OCI-LY7 (cell line): Measurements from ENCODE around the gene AXL. TPM values are rescaled to one million over a fixed set of nuclear protein-coding genes. Genes with fewer than 3 reads are reported as not detected.

Experiments
- BruUV-seq: library from RNA; stranded (reverse); fragments of 400-500 nt; replicated peaks from 2 replicates; lab custom pipeline; 2021; lab: Mats Ljungman, UMichigan
- CTCF ChIA-PET: fragments of 300-600 bp; sonication (Branson Sonifier 250); formaldehyde crosslinking; loops from one replicate; lab custom pipeline; 2022; ENCODE audit warnings: antibody characterized with exemption; ENCODE audit not compliant: unreplicated experiment; lab: Charles Lee
- POLR2A ChIA-PET: fragments of 300-600 bp; sonication (Branson Sonifier 250); formaldehyde crosslinking; loops from one replicate; lab custom pipeline; 2022; ENCODE audit warnings: antibody characterized with exemption; lab: Charles Lee
- DNase-seq: peaks from one replicate; pipeline ENCODE4 v3.0.0-alpha.2; 2015; ENCODE audit warnings: low spot score
- H2AFZ ChIP-seq: fragments of 200-600 bp; sonication (generic), shearing (Covaris generic); 2 replicates; pipeline ENCODE4 v1.6.1; 2014; ENCODE audit warnings: mild to moderate bottlenecking, antibody characterized with exemption, low read length, moderate library complexity
- H3K27ac ChIP-seq: fragments of 200-600 bp; sonication (generic); 2 replicates; pipeline ENCODE4 v1.5.1; 2014; ENCODE audit warnings: mixed run types, low read depth, mild to moderate bottlenecking, moderate library complexity, low read length, inconsistent platforms; ENCODE audit not compliant: poor library complexity, severe bottlenecking
- H3K36me3 ChIP-seq: fragments of 200-600 bp; sonication (generic); 2 replicates; pipeline ENCODE4 v1.6.1; 2014; ENCODE audit warnings: mild to moderate bottlenecking, antibody characterized with exemption, low read length, moderate library complexity, mixed read lengths; ENCODE audit not compliant: insufficient read depth
- H3K4me1 ChIP-seq: fragments of 200-600 bp; sonication (generic); 2 replicates; pipeline ENCODE4 v1.5.1; 2014; ENCODE audit warnings: mild to moderate bottlenecking, low read length; ENCODE audit not compliant: insufficient read depth, poor library complexity, severe bottlenecking
- H3K4me2 ChIP-seq: fragments of 200-600 bp; sonication (generic); 2 replicates; pipeline ENCODE4 v1.6.1; 2014; ENCODE audit warnings: mild to moderate bottlenecking, low read length
- H3K4me3 ChIP-seq: fragments of 200-600 bp; sonication (generic); 2 replicates; pipeline ENCODE4 v1.5.1; 2014; ENCODE audit warnings: mild to moderate bottlenecking, low read depth, low read length; ENCODE audit not compliant: poor library complexity, severe bottlenecking
- H3K79me2 ChIP-seq: fragments of 200-600 bp; sonication (generic); 2 replicates; pipeline ENCODE4 v1.6.1; 2016; ENCODE audit warnings: low read depth, mild to moderate bottlenecking, low read length, moderate library complexity, mixed read lengths; ENCODE audit not compliant: insufficient read depth
- H3K9me2 ChIP-seq: fragments of 200-600 bp; sonication (generic); 2 replicates; pipeline ENCODE4 v1.6.1; 2016; ENCODE audit warnings: mild to moderate bottlenecking, low read length, mixed read lengths; ENCODE audit not compliant: insufficient read depth
- H3K9me3 ChIP-seq: fragments of 200-600 bp; sonication (generic); 2 replicates; pipeline ENCODE4 v1.6.1; 2014; ENCODE audit warnings: mild to moderate bottlenecking, mixed run types, low read length, mixed read lengths
- H4K20me1 ChIP-seq: fragments of 200-600 bp; sonication (generic); 2 replicates; pipeline ENCODE4 v1.6.1; 2014; ENCODE audit warnings: mild to moderate bottlenecking, antibody characterized with exemption, low read length, moderate library complexity, mixed read lengths; ENCODE audit not compliant: insufficient read depth
- CTCF ChIP-seq: fragments of 200-600 bp; sonication (generic); conservative IDR thresholded peaks from 2 replicates; pipeline ENCODE4 v1.5.1; 2014; ENCODE audit warnings: mild to moderate bottlenecking, antibody characterized with exemption, low read length, moderate library complexity, mixed read lengths
- EZH2phosphoT487 ChIP-seq: fragments of 200-600 bp; sonication (generic); IDR thresholded peaks from 2 replicates; pipeline ENCODE4 v1.6.1; 2018; ENCODE audit warnings: low read depth, borderline replicate concordance, mild to moderate bottlenecking, mixed run types, antibody characterized with exemption, low read length, moderate library complexity, mixed read lengths
- intact Hi-C: fragments of 100-400 bp; cut with micrococcal nuclease; formaldehyde crosslinking; loops from one replicate; pipeline ENCODE4 v1.10.0; 2022; ENCODE audit not compliant: unreplicated experiment
- total RNA-seq, 2 experiments: library from RNA; depleted of rRNA in 1 of 2; stranded (reverse); fragments of >200 nt in 1 of 2; shearing (Covaris generic) in 1 of 2; gene quantifications; 2 replicates each; pipeline ENCODE4 v1.2.3, GENCODE V29; 2014 to 2022

Gene AXL
- total RNA-seq, 2 experiments from 2014 or later, result not detected

- Histone ChIP-seq H3K4me3 (no peak overlapping the region), H3K4me2 (no peak overlapping the region), H3K9me3 (no peaks in the 10 kb centered on the region), H3K4me1 (no peaks in the 10 kb centered on the region), H3K36me3 (no peaks in the 10 kb centered on the region), H3K27ac (no peak overlapping the region), H3K9me2 (no peaks in the 10 kb centered on the region), H3K79me2 (no peaks in the 10 kb centered on the region), H4K20me1 (no peaks in the 10 kb centered on the region), H2AFZ (no peak overlapping the region)
- no peak for TF ChIP-seq EZH2phosphoT487
- no peak for TF ChIP-seq CTCF
- POLR2A ChIA-PET, result no interaction called here
- CTCF ChIA-PET, result no interaction called here
- intact Hi-C loops, result no loop called here
- no peak for DNase-seq
- no TSS peak for BruUV-seq
Measured at GRCh38 chr19:41234512-41235168, 15.6 kb downstream of the AXL start.

- Histone ChIP-seq H3K36me3 (no peaks in the 10 kb centered on the region), H2AFZ (no peak overlapping the region), H3K9me2 (no peaks in the 10 kb centered on the region), H3K4me1 (no peaks in the 10 kb centered on the region), H3K79me2 (no peaks in the 10 kb centered on the region), H4K20me1 (no peaks in the 10 kb centered on the region), H3K27ac (no peak overlapping the region), H3K4me2 (no peak overlapping the region), H3K4me3 (no peak overlapping the region), H3K9me3 (no peaks in the 10 kb centered on the region)
- intact Hi-C loops, result no loop called here
- no peak for DNase-seq
- TF ChIP-seq EZH2phosphoT487 (no peak), CTCF (no peak)
- ChIA-PET CTCF (interaction anchor here (0.6 kb wide), 1 partner anchor 119 kb away, joined by 4 read pairs; no protein-coding TSS in a partner anchor), POLR2A (no interaction called here)
- no TSS peak for BruUV-seq
Measured at GRCh38 chr19:41235480-41235879, 16.5 kb downstream of the AXL start.

GRCh38 chr19:41238244-41238643 is 19.2 kb downstream of the AXL start:
- H2AFZ ChIP-seq, result no peak overlapping the region
- no peaks in the 10 kb centered on the region for H3K36me3 ChIP-seq
- POLR2A ChIA-PET, result no interaction called here
- H3K4me2 ChIP-seq, result no peak overlapping the region
- H3K79me2 ChIP-seq, result no peaks in the 10 kb centered on the region
- CTCF ChIA-PET, result no interaction called here
- H3K4me1 ChIP-seq, result no peaks in the 10 kb centered on the region
- intact Hi-C loops, result no loop called here
- no peak overlapping the region for H3K27ac ChIP-seq
- TF ChIP-seq EZH2phosphoT487 (no peak), CTCF (no peak)
- BruUV-seq, result no TSS peak
- no peaks in the 10 kb centered on the region for H4K20me1 ChIP-seq
- H3K9me2 ChIP-seq, result no peaks in the 10 kb centered on the region
- H3K4me3 ChIP-seq, result no peak overlapping the region
- DNase-seq, result no peak
- H3K9me3 ChIP-seq, result no peaks in the 10 kb centered on the region
